IPS-18c (cell line): ENCODE results near the gene HMCN2.
"Not testable (repeated sequence)": the region's sequence is repeated elsewhere in the genome, so short reads cannot be mapped to it uniquely, and the experiment has no call there.

Experiments used
- H3K4me3 ChIP-seq: 2 replicates; pipeline ENCODE4 v1.7.0; 2013; ENCODE audit warnings: low read depth, mild to moderate bottlenecking, low read length, moderate library complexity; ENCODE audit not compliant: insufficient read depth
- H3K9me3 ChIP-seq: one replicate; pipeline ENCODE4 v1.6.1; 2013; ENCODE audit warnings: mild to moderate bottlenecking, low read length, moderate library complexity; ENCODE audit not compliant: control insufficient read depth, insufficient read depth

The HMCN2 gene

GRCh38 chr9:130276955-130277354 is 11.4 kb downstream of the HMCN2 start:
- Histone ChIP-seq H3K9me3 (no peaks in the 10 kb centered on the region), H3K4me3 (no peak overlapping the region)

GRCh38 chr9:130277525-130277924 is 12.0 kb downstream of the HMCN2 start:
- not testable (repeated sequence) for H3K4me3 ChIP-seq, H3K9me3 ChIP-seq

- no peak overlapping the region for H3K4me3 ChIP-seq
- no peaks in the 10 kb centered on the region for H3K9me3 ChIP-seq
Observed at GRCh38 chr9:130283539-130284248, 18.1 kb downstream of the HMCN2 start.

GRCh38 chr9:130284249-130284625 is 18.7 kb downstream of the HMCN2 start:
- no peak overlapping the region for H3K4me3 ChIP-seq
- H3K9me3 ChIP-seq = no peaks in the 10 kb centered on the region

GRCh38 chr9:130284690-130285089 is 19.1 kb downstream of the HMCN2 start:
- H3K4me3 ChIP-seq = no peak overlapping the region

GRCh38 chr9:130285271-130285670 is 19.7 kb downstream of the HMCN2 start:
- no peaks in the 10 kb centered on the region for H3K9me3 ChIP-seq

More at GRCh38 chr9:130284690-130285089, 19.1 kb downstream of the HMCN2 start:
- H3K9me3 ChIP-seq = no peaks in the 10 kb centered on the region

GRCh38 chr9:130286072-130286770 is 20.7 kb downstream of the HMCN2 start:
- no peak overlapping the region for H3K4me3 ChIP-seq
- H3K9me3 ChIP-seq = no peaks in the 10 kb centered on the region

More at GRCh38 chr9:130285271-130285670, 19.7 kb downstream of the HMCN2 start:
- no peak overlapping the region for H3K4me3 ChIP-seq

- Histone ChIP-seq H3K9me3 (no peaks in the 10 kb centered on the region), H3K4me3 (no peak overlapping the region)
Observed at GRCh38 chr9:130286781-130287428, 21.3 kb downstream of the HMCN2 start.

- no peaks in the 10 kb centered on the region for H3K9me3 ChIP-seq
- H3K4me3 ChIP-seq = no peak overlapping the region
Observed at GRCh38 chr9:130287736-130288135, 22.2 kb downstream of the HMCN2 start.

- Histone ChIP-seq H3K4me3 (no peak overlapping the region), H3K9me3 (no peaks in the 10 kb centered on the region)
Observed at GRCh38 chr9:130288393-130288792, 22.8 kb downstream of the HMCN2 start.

GRCh38 chr9:130288926-130289690 is 23.5 kb downstream of the HMCN2 start:
- H3K4me3 ChIP-seq = no peak overlapping the region
- no peaks in the 10 kb centered on the region for H3K9me3 ChIP-seq

- Histone ChIP-seq H3K4me3 (no peak overlapping the region), H3K9me3 (no peaks in the 10 kb centered on the region)
Observed at GRCh38 chr9:130289711-130290241, 24.2 kb downstream of the HMCN2 start.

- no peak overlapping the region for H3K4me3 ChIP-seq
Observed at GRCh38 chr9:130290291-130291181, 25.0 kb downstream of the HMCN2 start.

GRCh38 chr9:130291474-130291873 is 25.9 kb downstream of the HMCN2 start:
- no peaks in the 10 kb centered on the region for H3K9me3 ChIP-seq
- H3K4me3 ChIP-seq = no peak overlapping the region

More at GRCh38 chr9:130290291-130291181, 25.0 kb downstream of the HMCN2 start:
- no peaks in the 10 kb centered on the region for H3K9me3 ChIP-seq

- H3K4me3 ChIP-seq = no peak overlapping the region
- no peaks in the 10 kb centered on the region for H3K9me3 ChIP-seq
Observed at GRCh38 chr9:130292106-130292505, 26.5 kb downstream of the HMCN2 start.

GRCh38 chr9:130294664-130295063 is 29.1 kb downstream of the HMCN2 start:
- no peak overlapping the region for H3K4me3 ChIP-seq
- H3K9me3 ChIP-seq = no peaks in the 10 kb centered on the region
